Posterior vena cava (tissue), 2 donors: ENCODE measurements around the gene POSTN. TPM values are rescaled to one million over a fixed set of nuclear protein-coding genes. Genes with fewer than 3 reads are reported as not detected.

Source experiments
- DNase-seq: peaks from one replicate; pipeline ENCODE4 v3.0.0-alpha.2; 2020; ENCODE audit warnings: low spot score
- intact Hi-C, 2 donors: fragments of 100-400 bp; cut with DNase I; formaldehyde crosslinking; loops; one replicate each; pipeline versions ENCODE4 v1.14.1 to v1.14.2; 2022 to 2023
- total RNA-seq, 2 donors: library from RNA; stranded (reverse); fragmentation: NEBNext Ultra II Directional; extraction: Animal tissue kit (Norgen Biotek cat#: 25700); gene quantifications; one replicate each; pipeline ENCODE4 v1.2.1, GENCODE V29; 2021
- donor health status: DM: yes; HTN: yes; CAD: no.
- donor health status: DM: yes; HTN: yes; CAD: no.

The POSTN gene
- total RNA-seq, 2 donors from 2014 or later = 27.8 to 110 TPM

GRCh38 chr13:37534181-37534580 lies 64.4 kb downstream of the POSTN start:
- no peak for DNase-seq
- intact Hi-C loops = no loop called here

- DNase-seq = no peak
- intact Hi-C loops = no loop called here
These were observed 67.5 kb downstream of the POSTN start for GRCh38 chr13:37531049-37531448.

GRCh38 chr13:37529751-37530385 lies 68.7 kb downstream of the POSTN start:
- intact Hi-C loops = no loop called here
- no peak for DNase-seq

- intact Hi-C loops = no loop called here
- DNase-seq = no peak
These were observed 71.7 kb downstream of the POSTN start for GRCh38 chr13:37526710-37527473.

- intact Hi-C loops = no loop called here
- no peak for DNase-seq
These were observed 83.3 kb downstream of the POSTN start for GRCh38 chr13:37515226-37515625.
